GM19463 (cell line): ENCODE measurements around the gene PRR12.

Experiments used
- ATAC-seq: cut with Tn5 transposase; IDR thresholded peaks from one replicate; pipeline ENCODE4 v1.9.1; 2021; ENCODE audit warnings: mild to moderate bottlenecking, moderate library complexity; ENCODE audit not compliant: unreplicated experiment

Gene PRR12

GRCh38 chr19:49590971-49591730 lies at the start of gene PRR12:
Gene PRR12 (plus strand): TSS chr19:49591182. CDS start chr19:49591655, 473 bp downstream.
- ATAC-seq: no peak

GRCh38 chr19:49541914-49542313 lies 49.1 kb upstream of the PRR12 start:
- no peak for ATAC-seq

GRCh38 chr19:49542446-49542845 lies 48.5 kb upstream of the PRR12 start:
- ATAC-seq: no peak

- ATAC-seq: no peak
Observed at GRCh38 chr19:49543032-49543431, 48.0 kb upstream of the PRR12 start.

GRCh38 chr19:49544154-49544553 lies 46.8 kb upstream of the PRR12 start:
- ATAC-seq: no peak

- ATAC-seq: no peak
Observed at GRCh38 chr19:49546825-49547565, 44.0 kb upstream of the PRR12 start.

- no peak for ATAC-seq
Observed at GRCh38 chr19:49549045-49549444, 41.9 kb upstream of the PRR12 start.

- no peak for ATAC-seq
Observed at GRCh38 chr19:49551531-49551930, 39.5 kb upstream of the PRR12 start.

GRCh38 chr19:49552749-49553148 lies 38.2 kb upstream of the PRR12 start:
- ATAC-seq: no peak

- no peak for ATAC-seq
Observed at GRCh38 chr19:49553451-49554271, 37.3 kb upstream of the PRR12 start.

- no peak for ATAC-seq
Observed at GRCh38 chr19:49554701-49555181, 36.2 kb upstream of the PRR12 start.

GRCh38 chr19:49555600-49556411 lies 35.2 kb upstream of the PRR12 start:
- ATAC-seq: no peak

- no peak for ATAC-seq
Observed at GRCh38 chr19:49556412-49557398, 34.3 kb upstream of the PRR12 start.

- ATAC-seq: no peak
Observed at GRCh38 chr19:49557641-49558325, 33.2 kb upstream of the PRR12 start.

- ATAC-seq: no peak
Observed at GRCh38 chr19:49558591-49558990, 32.4 kb upstream of the PRR12 start.

- ATAC-seq: no peak
Observed at GRCh38 chr19:49559443-49559842, 31.5 kb upstream of the PRR12 start.

GRCh38 chr19:49559928-49560327 lies 31.1 kb upstream of the PRR12 start:
- ATAC-seq: no peak

- no peak for ATAC-seq
Observed at GRCh38 chr19:49560358-49560900, 30.6 kb upstream of the PRR12 start.
